ENCODE data around the gene UTS2B. TPM values are rescaled to one million over a fixed set of nuclear protein-coding genes. Genes with fewer than 3 reads are reported as not detected.

The UTS2B gene
- total RNA-seq, 4 donors from 2014 or later: not detected

DNA sequence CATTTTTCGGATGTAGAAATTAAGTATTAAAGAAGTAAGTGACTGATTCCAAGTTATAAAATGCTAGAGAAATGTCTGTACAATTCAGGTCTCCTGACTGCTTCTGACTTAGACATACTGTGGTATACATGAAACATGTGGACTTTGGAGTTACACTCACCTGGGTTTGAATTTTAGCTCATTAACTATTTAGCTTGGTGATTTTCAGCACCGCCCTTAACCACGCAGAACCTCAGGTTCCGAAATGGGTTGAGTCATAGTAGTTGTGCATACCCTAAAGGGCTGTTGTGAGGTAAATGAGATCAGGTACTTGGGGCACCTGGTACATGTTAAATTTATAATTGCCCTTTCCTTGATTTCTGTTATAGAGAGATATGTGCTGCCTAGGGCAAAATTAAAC, 32.9 kb upstream of the UTS2B start:
- TF ChIP-seq, protein P1, sequence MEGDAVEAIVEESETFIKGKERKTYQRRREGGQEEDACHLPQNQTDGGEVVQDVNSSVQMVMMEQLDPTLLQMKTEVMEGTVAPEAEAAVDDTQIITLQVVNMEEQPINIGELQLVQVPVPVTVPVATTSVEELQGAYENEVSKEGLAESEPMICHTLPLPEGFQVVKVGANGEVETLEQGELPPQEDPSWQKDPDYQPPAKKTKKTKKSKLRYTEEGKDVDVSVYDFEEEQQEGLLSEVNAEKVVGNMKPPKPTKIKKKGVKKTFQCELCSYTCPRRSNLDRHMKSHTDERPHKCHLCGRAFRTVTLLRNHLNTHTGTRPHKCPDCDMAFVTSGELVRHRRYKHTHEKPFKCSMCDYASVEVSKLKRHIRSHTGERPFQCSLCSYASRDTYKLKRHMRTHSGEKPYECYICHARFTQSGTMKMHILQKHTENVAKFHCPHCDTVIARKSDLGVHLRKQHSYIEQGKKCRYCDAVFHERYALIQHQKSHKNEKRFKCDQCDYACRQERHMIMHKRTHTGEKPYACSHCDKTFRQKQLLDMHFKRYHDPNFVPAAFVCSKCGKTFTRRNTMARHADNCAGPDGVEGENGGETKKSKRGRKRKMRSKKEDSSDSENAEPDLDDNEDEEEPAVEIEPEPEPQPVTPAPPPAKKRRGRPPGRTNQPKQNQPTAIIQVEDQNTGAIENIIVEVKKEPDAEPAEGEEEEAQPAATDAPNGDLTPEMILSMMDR (IDR thresholded peaks at IDR 0.05): no peak
- TF ChIP-seq POLR2A (IDR thresholded peaks at IDR 0.05): no peak
- DNase-seq (ENCODE audit: low spot score in 2 of 2): no peak
- no peak overlapping the region for H3K4me3 ChIP-seq (ENCODE audit: low read depth, poor library complexity, severe bottlenecking)
- WGBS, 2 donors: 69 to 71% methylated on average over 4 of the region's 4 CpGs
- intact Hi-C loops (cut with DNase I; ENCODE audit: low total_unique reads): no loop called here

DNA sequence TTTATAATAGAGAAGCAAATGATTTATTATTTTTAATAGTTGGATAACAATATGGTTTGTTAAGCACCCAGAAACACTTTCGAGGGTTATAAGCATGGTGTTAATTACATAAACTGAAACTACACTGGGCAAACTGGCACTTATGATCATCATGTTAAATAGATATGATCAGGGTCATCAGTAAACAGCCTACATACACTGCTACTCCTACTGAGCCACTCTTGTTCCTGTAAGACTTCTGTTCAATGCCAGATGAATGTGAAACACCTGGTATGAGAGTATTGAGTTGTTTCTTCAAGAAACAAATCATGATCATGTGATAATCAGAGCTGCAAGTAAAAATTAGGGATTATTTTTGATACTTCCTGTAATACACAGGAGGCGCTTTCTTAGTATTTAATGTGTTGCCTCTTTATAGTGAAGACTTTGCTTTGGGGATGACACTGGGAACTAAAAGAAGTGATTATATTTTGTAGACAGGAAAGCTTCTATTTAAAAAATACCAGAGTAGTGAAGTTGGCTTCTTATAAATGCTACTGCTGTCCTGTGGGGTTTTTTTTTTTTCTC, 32.3 kb upstream of the UTS2B start:
- 85 to 90% methylated on average over 2 of the region's 2 CpGs for WGBS, 2 donors
- DNase-seq (ENCODE audit: low spot score in 2 of 2): no peak

DNA sequence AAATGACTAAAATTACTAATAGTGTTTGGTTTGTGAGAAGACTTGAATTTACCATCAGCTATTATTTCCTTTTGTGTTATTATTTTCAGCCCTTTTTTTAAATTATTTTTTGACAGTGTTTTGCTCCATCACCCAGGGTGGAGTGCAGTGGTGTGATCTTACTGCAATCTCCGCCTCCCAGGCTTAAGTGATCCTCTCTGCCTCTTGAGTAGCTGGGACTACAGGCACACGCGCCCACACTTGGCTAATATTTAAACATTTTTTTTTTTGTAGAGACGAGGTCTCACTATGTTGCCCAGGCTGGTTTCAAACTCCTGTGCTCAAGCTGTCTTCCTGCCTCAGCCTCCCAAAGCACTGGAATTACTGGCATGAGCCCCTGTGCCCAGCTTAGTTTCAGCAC, 31.7 kb upstream of the UTS2B start:
- TF ChIP-seq POLR2A (IDR thresholded peaks at IDR 0.05): no peak
- TF ChIP-seq, protein P1 (IDR thresholded peaks at IDR 0.05): no peak
- no peak overlapping the region for H3K4me3 ChIP-seq (ENCODE audit: low read depth, poor library complexity, severe bottlenecking)
- no peak for DNase-seq (ENCODE audit: low spot score in 2 of 2)
- intact Hi-C loops (cut with DNase I; ENCODE audit: low total_unique reads): no loop called here
- 75 to 82% methylated on average over 4 of the region's 4 CpGs for WGBS, 2 donors

More for the DNA sequence above, 32.3 kb upstream of the UTS2B start:
- intact Hi-C loops (cut with DNase I; ENCODE audit: low total_unique reads): no loop called here
- TF ChIP-seq, protein P1 (IDR thresholded peaks at IDR 0.05): no peak
- TF ChIP-seq POLR2A (IDR thresholded peaks at IDR 0.05): no peak
- H3K4me3 ChIP-seq (ENCODE audit: low read depth, poor library complexity, severe bottlenecking): no peak overlapping the region

DNA sequence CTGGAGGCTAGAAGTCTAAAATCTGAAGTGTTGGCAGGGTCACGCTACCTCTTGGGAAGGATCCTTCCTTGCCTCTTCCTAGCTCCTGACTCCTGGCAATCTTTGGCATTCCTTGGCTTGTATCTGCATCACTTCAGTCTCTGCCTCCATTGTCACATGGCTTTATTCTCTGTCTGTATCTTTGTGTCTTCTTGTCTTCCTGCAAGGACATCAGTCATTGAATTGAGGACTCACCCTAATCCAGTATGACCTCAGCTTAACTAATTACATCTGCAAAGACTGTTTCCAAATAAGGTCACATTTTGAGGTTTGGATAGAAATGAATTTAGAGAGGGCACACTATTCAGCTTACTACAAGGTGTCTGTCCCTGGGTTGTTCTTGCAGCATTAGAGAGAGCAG, 31.1 kb upstream of the UTS2B start:
- no peak for DNase-seq (ENCODE audit: low spot score in 2 of 2)
- no peak overlapping the region for H3K4me3 ChIP-seq (ENCODE audit: low read depth, poor library complexity, severe bottlenecking)
- TF ChIP-seq, protein P1 (IDR thresholded peaks at IDR 0.05): no peak
- no peak for TF ChIP-seq POLR2A (IDR thresholded peaks at IDR 0.05)
- intact Hi-C loops (cut with DNase I; ENCODE audit: low total_unique reads): no loop called here
- WGBS, 2 donors: 78 to 92% methylated on average over 1 of the region's 1 CpG

DNA sequence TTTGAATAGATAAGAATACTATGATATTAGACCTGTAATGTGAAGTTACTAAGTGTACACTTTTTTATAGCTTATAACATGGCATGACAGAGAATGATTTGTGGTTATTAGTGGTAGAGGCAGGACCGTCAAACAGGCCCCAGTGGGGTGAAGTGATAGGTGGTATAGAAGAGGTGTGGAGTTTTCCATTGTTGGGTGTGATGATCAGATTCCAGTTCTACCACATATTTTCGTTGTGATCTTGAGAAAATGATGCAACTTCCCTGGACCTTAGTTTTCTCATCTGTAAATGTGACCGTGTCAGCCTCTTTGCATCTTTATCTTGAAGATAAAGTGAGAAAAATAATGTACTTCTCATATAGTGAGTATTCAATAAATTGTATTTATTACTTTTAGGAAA, 30.3 kb upstream of the UTS2B start:
- no peak for TF ChIP-seq POLR2A (IDR thresholded peaks at IDR 0.05)
- TF ChIP-seq, protein P1 (IDR thresholded peaks at IDR 0.05): no peak
- 72 to 73% methylated on average over 3 of the region's 3 CpGs for WGBS, 2 donors
- DNase-seq (ENCODE audit: low spot score in 2 of 2): no peak
- intact Hi-C loops (cut with DNase I; ENCODE audit: low total_unique reads): no loop called here
- no peak overlapping the region for H3K4me3 ChIP-seq (ENCODE audit: low read depth, poor library complexity, severe bottlenecking)

DNA sequence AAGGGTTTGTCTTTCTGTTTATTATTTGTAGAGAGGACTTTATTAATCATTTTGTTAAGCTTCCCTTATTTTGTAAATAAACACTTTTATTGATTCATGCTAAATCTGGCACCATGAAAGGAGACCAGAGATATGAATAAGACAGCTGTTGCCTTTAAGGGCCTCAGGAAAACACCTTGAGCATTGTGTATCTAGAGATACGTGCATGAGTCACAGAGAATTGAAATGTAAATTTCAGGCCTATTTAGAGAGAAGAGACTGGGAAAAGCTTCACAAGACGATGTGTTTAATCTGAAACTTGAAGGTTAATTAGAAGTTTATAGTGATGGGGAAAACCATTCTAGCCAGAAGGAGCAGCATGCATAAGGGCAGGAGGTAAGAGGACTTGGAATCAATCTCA, 28.6 kb upstream of the UTS2B start:
- intact Hi-C loops (cut with DNase I; ENCODE audit: low total_unique reads): no loop called here
- H3K4me3 ChIP-seq (ENCODE audit: low read depth, poor library complexity, severe bottlenecking): no peak overlapping the region
- DNase-seq (ENCODE audit: low spot score in 2 of 2): no peak
- WGBS, 2 donors: 42 to 65% methylated on average over 2 of the region's 2 CpGs
- TF ChIP-seq, protein P1 (IDR thresholded peaks at IDR 0.05): no peak
- no peak for TF ChIP-seq POLR2A (IDR thresholded peaks at IDR 0.05)
